Measurements from ENCODE around the gene KRT78. TPM values are rescaled to one million over a fixed set of nuclear protein-coding genes. Genes with fewer than 3 reads are reported as not detected.

Gene KRT78
- total RNA-seq, 2 experiments from 2014 or later, result not detected

GRCh38 chr12:52813885-52814709 lies 34.7 kb downstream of the KRT78 start, which contains the start of gene KRT4:
TSS of gene KRT4 (minus strand) at chr12:52814116. CDS start at chr12:52814058, 58 bp downstream.
- H3K4me1 Mint-ChIP-seq, result peaks cover 10% of the 10 kb centered on the region
- DNase-seq (no peak), ATAC-seq (no peak)
- H3K9me3 Mint-ChIP-seq (ENCODE audit: low read depth), result no peaks in the 10 kb centered on the region
- H3K27ac Mint-ChIP-seq, result no peak within 1 kb of the TSS
- ChIA-PET CTCF (interaction anchor here (0.6 kb wide), 1 partner anchor 132 kb away, joined by 3 read pairs; no protein-coding TSS in a partner anchor), POLR2A (interaction anchor here (0.5 kb wide), 1 partner anchor 442 kb away, joined by 3 read pairs; no protein-coding TSS in a partner anchor)
- no peak within 1 kb of the TSS for H3K4me3 Mint-ChIP-seq
- H3K36me3 Mint-ChIP-seq (ENCODE audit: low read depth), result no peaks in the 10 kb centered on the region
- H3K27me3 Mint-ChIP-seq, result no peaks in the 10 kb centered on the region
- intact Hi-C loops (cut with DNase I, micrococcal nuclease), result no loop called here

- DNase-seq (no peak), ATAC-seq (no peak)
- Mint-ChIP-seq H3K9me3 (ENCODE audit: low read depth) (no peaks in the 10 kb centered on the region), H3K27me3 (no peaks in the 10 kb centered on the region), H3K36me3 (ENCODE audit: low read depth) (no peaks in the 10 kb centered on the region), H3K4me3 (no peak overlapping the region), H3K27ac (no peak overlapping the region), H3K4me1 (peaks cover 10% of the 10 kb centered on the region)
- ChIA-PET POLR2A (no interaction called here), CTCF (interaction anchor here (0.6 kb wide), 1 partner anchor 131 kb away, joined by 3 read pairs; no protein-coding TSS in a partner anchor)
- intact Hi-C loops (cut with DNase I, micrococcal nuclease), result no loop called here
Observed at GRCh38 chr12:52813203-52813819, 35.5 kb downstream of the KRT78 start.

- no peak overlapping the region for H3K27ac Mint-ChIP-seq
- CTCF ChIA-PET, result no interaction called here
Observed at GRCh38 chr12:52812749-52813148, 36.0 kb downstream of the KRT78 start.

GRCh38 chr12:52812073-52812400 lies 36.8 kb downstream of the KRT78 start:
- CTCF ChIA-PET, result no interaction called here
- no peak overlapping the region for H3K27ac Mint-ChIP-seq
- H3K27me3 Mint-ChIP-seq, result no peaks in the 10 kb centered on the region
- H3K4me3 Mint-ChIP-seq, result no peak overlapping the region
- H3K36me3 Mint-ChIP-seq (ENCODE audit: low read depth), result no peaks in the 10 kb centered on the region
- intact Hi-C loops (cut with DNase I, micrococcal nuclease), result no loop called here
- POLR2A ChIA-PET, result no interaction called here
- H3K9me3 Mint-ChIP-seq (ENCODE audit: low read depth), result no peaks in the 10 kb centered on the region
- ATAC-seq, result no peak
- no peaks in the 10 kb centered on the region for H3K4me1 Mint-ChIP-seq
- no peak for DNase-seq

More at GRCh38 chr12:52812749-52813148, 36.0 kb downstream of the KRT78 start:
- ATAC-seq (no peak), DNase-seq (no peak)
- Mint-ChIP-seq H3K9me3 (ENCODE audit: low read depth) (no peaks in the 10 kb centered on the region), H3K36me3 (ENCODE audit: low read depth) (no peaks in the 10 kb centered on the region), H3K27me3 (no peaks in the 10 kb centered on the region), H3K4me1 (peaks cover 6% of the 10 kb centered on the region), H3K4me3 (no peak overlapping the region)
- intact Hi-C loops (cut with DNase I, micrococcal nuclease), result no loop called here
- POLR2A ChIA-PET, result no interaction called here

GRCh38 chr12:52811191-52812072 lies 37.4 kb downstream of the KRT78 start:
- Mint-ChIP-seq H3K4me3 (no peak overlapping the region), H3K36me3 (ENCODE audit: low read depth) (no peaks in the 10 kb centered on the region), H3K27me3 (no peaks in the 10 kb centered on the region), H3K4me1 (no peaks in the 10 kb centered on the region), H3K27ac (no peak overlapping the region), H3K9me3 (ENCODE audit: low read depth) (no peaks in the 10 kb centered on the region)
- ChIA-PET POLR2A (no interaction called here), CTCF (no interaction called here)
- no peak for ATAC-seq
- intact Hi-C loops (cut with DNase I, micrococcal nuclease), result no loop called here
- no peak for DNase-seq

- no peaks in the 10 kb centered on the region for H3K9me3 Mint-ChIP-seq (ENCODE audit: low read depth)
- no peak for DNase-seq
- H3K27me3 Mint-ChIP-seq, result no peaks in the 10 kb centered on the region
- CTCF ChIA-PET, result no interaction called here
- no peaks in the 10 kb centered on the region for H3K36me3 Mint-ChIP-seq (ENCODE audit: low read depth)
- POLR2A ChIA-PET, result no interaction called here
- no peak overlapping the region for H3K4me3 Mint-ChIP-seq
- ATAC-seq, result no peak
- H3K27ac Mint-ChIP-seq, result no peak overlapping the region
- H3K4me1 Mint-ChIP-seq, result no peaks in the 10 kb centered on the region
- intact Hi-C loops (cut with DNase I, micrococcal nuclease), result no loop called here
Observed at GRCh38 chr12:52810554-52810953, 38.2 kb downstream of the KRT78 start.

GRCh38 chr12:52809166-52809565 lies 39.6 kb downstream of the KRT78 start:
- Mint-ChIP-seq H3K9me3 (ENCODE audit: low read depth) (no peaks in the 10 kb centered on the region), H3K27me3 (no peaks in the 10 kb centered on the region), H3K4me3 (no peak overlapping the region), H3K27ac (no peak overlapping the region), H3K36me3 (ENCODE audit: low read depth) (no peaks in the 10 kb centered on the region), H3K4me1 (no peaks in the 10 kb centered on the region)
- DNase-seq (no peak), ATAC-seq (no peak)
- POLR2A ChIA-PET, result no interaction called here
- CTCF ChIA-PET, result no interaction called here
- intact Hi-C loops (cut with DNase I, micrococcal nuclease), result no loop called here

GRCh38 chr12:52808573-52809160 lies 40.1 kb downstream of the KRT78 start:
- POLR2A ChIA-PET, result no interaction called here
- Mint-ChIP-seq H3K27ac (no peak overlapping the region), H3K36me3 (ENCODE audit: low read depth) (no peaks in the 10 kb centered on the region), H3K4me1 (no peaks in the 10 kb centered on the region), H3K4me3 (no peak overlapping the region), H3K27me3 (no peaks in the 10 kb centered on the region), H3K9me3 (ENCODE audit: low read depth) (no peaks in the 10 kb centered on the region)
- intact Hi-C loops (cut with DNase I, micrococcal nuclease), result no loop called here
- ATAC-seq (no peak), DNase-seq (no peak)
- CTCF ChIA-PET, result interaction anchor here (0.8 kb wide), 1 partner anchor 62 kb away, joined by 5 read pairs; no protein-coding TSS in a partner anchor

GRCh38 chr12:52807544-52808470 lies 41.0 kb downstream of the KRT78 start:
- H3K27ac Mint-ChIP-seq, result no peak overlapping the region
- no peaks in the 10 kb centered on the region for H3K4me1 Mint-ChIP-seq
- H3K36me3 Mint-ChIP-seq (ENCODE audit: low read depth), result no peaks in the 10 kb centered on the region
- intact Hi-C loops (cut with DNase I, micrococcal nuclease), result no loop called here
- H3K4me3 Mint-ChIP-seq, result no peak overlapping the region
- H3K27me3 Mint-ChIP-seq, result no peaks in the 10 kb centered on the region
- no peaks in the 10 kb centered on the region for H3K9me3 Mint-ChIP-seq (ENCODE audit: low read depth)
- ChIA-PET POLR2A (interaction anchor here (0.7 kb wide), 1 partner anchor 29 kb away, joined by 4 read pairs; no protein-coding TSS in a partner anchor), CTCF (interaction anchor here (0.7 to 1.0 kb wide), 3 partner anchors 63 to 173 kb away, joined by 3 to 5 read pairs (median 5); no protein-coding TSS in a partner anchor)
- DNase-seq (no peak), ATAC-seq (no peak)

GRCh38 chr12:52806821-52807543 lies 41.8 kb downstream of the KRT78 start:
- no peaks in the 10 kb centered on the region for H3K27me3 Mint-ChIP-seq
- H3K9me3 Mint-ChIP-seq (ENCODE audit: low read depth), result no peaks in the 10 kb centered on the region
- H3K4me1 Mint-ChIP-seq, result no peaks in the 10 kb centered on the region
- H3K4me3 Mint-ChIP-seq, result no peak overlapping the region
- CTCF ChIA-PET, result interaction anchor here (0.7 to 1.0 kb wide), 2 partner anchors 73 to 174 kb away, joined by 3 to 5 read pairs; no protein-coding TSS in a partner anchor
- DNase-seq, result no peak
- no peak overlapping the region for H3K27ac Mint-ChIP-seq
- H3K36me3 Mint-ChIP-seq (ENCODE audit: low read depth), result no peaks in the 10 kb centered on the region
- POLR2A ChIA-PET, result interaction anchor here (0.7 kb wide), 1 partner anchor 29 kb away, joined by 4 read pairs; no protein-coding TSS in a partner anchor
- intact Hi-C loops (cut with DNase I, micrococcal nuclease), result no loop called here
- no peak for ATAC-seq

Data from activated CD4-positive, alpha-beta T cell treated with anti-CD3 and anti-CD28 coated beads for 36 hours (primary cell).